PC-9 (cell line): ENCODE data around the gene DMTF1.

Experiments
- CTCF ChIP-seq: fragments of 200-600 bp; sonication (generic); conservative IDR thresholded peaks from 2 replicates; pipeline ENCODE4 v1.6.1; 2017; ENCODE audit warnings: mixed run types, antibody characterized with exemption, mild to moderate bottlenecking, moderate library complexity
- EZH2 ChIP-seq: fragments of 200-600 bp; sonication (generic); IDR thresholded peaks from 2 replicates; pipeline ENCODE4 v1.8.0; 2017; ENCODE audit warnings: antibody characterized with exemption, low read depth

GRCh38 chr7:87127019-87127418 is 25.2 kb upstream of the DMTF1 start:
- TF ChIP-seq EZH2: no peak
- TF ChIP-seq CTCF: no peak
